Colonic mucosa (tissue), 4 donors: ENCODE results near the gene OR10P1. TPM values are rescaled to one million over a fixed set of nuclear protein-coding genes. Genes with fewer than 3 reads are reported as not detected.
A peak's percentile ranks its signal among the peaks of the same experiment; 100 is the strongest.

Experiments
- DNase-seq: peaks from one replicate; pipeline ENCODE4 v3.0.0-alpha.2; 2020
- H3K27ac ChIP-seq: fragments of 200-600 bp; one replicate; pipeline ENCODE4 v1.8.0; 2021
- H3K27me3 ChIP-seq: fragments of 200-600 bp; one replicate; pipeline ENCODE4 v1.8.0; 2021
- H3K36me3 ChIP-seq: fragments of 200-600 bp; one replicate; pipeline ENCODE4 v1.8.0; 2021
- H3K4me1 ChIP-seq: fragments of 200-600 bp; one replicate; pipeline ENCODE4 v1.8.0; 2021; ENCODE audit warnings: mild to moderate bottlenecking
- H3K4me3 ChIP-seq: fragments of 200-600 bp; one replicate; pipeline ENCODE4 v1.8.0; 2021
- H3K9ac ChIP-seq, 2 donors: one replicate each; pipeline ENCODE4 v1.7.0; 2013; ENCODE audit warnings: control low read depth in 2 of 2, low read depth in 2 of 2, low read length in 2 of 2
- H3K9me3 ChIP-seq: fragments of 200-600 bp; one replicate; pipeline ENCODE4 v1.8.0; 2021
- intact Hi-C: fragments of 100-400 bp; cut with DNase I; formaldehyde crosslinking; loops from one replicate; pipeline ENCODE4 v1.14.1; 2022
- total RNA-seq, 2 donors: library from RNA; stranded (reverse); fragmentation: NEBNext Ultra II Directional in 1 of 2; extraction: Animal tissue kit (Norgen Biotek cat#: 25700) in 1 of 2; gene quantifications; one replicate each; pipeline ENCODE4 v1.2.1, GENCODE V29; 2021
- TF ChIP-seq, protein P1 (sequence below): fragments of 200-600 bp; IDR thresholded peaks from one replicate; pipeline ENCODE4 v1.8.0; 2022; ENCODE audit warnings: antibody characterized with exemption, mild to moderate bottlenecking
- donor health status: healthy.
- donor health status: DM: no; HTN: no; CAD: no.
- donor health status: DM: no; HTN: no; CAD: no.

OR10P1 gene
- total RNA-seq, 2 donors from 2014 or later: not detected

DNA sequence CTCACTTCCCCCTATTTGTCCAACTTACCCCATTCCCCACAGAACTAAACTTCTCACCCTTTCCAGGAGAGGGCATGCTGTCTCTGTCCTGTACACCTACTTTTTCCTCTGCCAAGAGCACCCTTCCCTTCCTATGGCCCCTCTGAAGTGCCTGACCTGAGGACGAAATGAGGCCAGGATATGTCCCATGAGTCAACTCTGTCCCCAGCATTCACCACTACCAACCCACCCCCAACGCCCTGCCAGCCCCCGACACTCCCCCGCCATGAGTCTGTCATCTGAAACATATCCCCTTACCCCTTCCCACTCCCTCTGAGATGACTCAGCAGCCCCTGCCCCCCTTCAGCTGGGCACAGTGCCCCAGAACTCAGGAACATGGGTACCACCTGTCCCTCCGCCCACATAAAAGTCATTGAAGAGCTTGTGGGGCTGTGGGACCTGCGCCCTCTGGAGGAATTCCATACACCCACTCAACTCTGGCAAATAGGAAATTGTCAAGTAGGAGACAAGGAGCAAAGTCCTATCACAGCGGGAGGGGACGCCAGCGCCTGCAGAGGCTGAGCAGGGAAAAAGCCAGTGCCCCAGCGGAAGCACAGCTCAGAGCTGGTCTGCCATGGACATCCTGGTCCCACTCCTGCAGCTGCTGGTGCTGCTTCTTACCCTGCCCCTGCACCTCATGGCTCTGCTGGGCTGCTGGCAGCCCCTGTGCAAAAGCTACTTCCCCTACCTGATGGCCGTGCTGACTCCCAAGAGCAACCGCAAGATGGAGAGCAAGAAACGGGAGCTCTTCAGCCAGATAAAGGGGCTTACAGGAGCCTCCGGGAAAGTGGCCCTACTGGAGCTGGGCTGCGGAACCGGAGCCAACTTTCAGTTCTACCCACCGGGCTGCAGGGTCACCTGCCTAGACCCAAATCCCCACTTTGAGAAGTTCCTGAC lies 44.7 kb downstream of the OR10P1 start:
- H3K36me3 ChIP-seq: no peaks in the 10 kb centered on the region
- no peaks in the 10 kb centered on the region for H3K9me3 ChIP-seq
- peak overlapping the region; percentile 46 for H3K4me3 ChIP-seq
- no peaks in the 10 kb centered on the region for H3K27me3 ChIP-seq
- intact Hi-C loops: loop anchor here (5.0 kb wide), 1 partner anchor 41 kb away; the partner anchor contains the start of gene RDH5
- TF ChIP-seq, protein P1, sequence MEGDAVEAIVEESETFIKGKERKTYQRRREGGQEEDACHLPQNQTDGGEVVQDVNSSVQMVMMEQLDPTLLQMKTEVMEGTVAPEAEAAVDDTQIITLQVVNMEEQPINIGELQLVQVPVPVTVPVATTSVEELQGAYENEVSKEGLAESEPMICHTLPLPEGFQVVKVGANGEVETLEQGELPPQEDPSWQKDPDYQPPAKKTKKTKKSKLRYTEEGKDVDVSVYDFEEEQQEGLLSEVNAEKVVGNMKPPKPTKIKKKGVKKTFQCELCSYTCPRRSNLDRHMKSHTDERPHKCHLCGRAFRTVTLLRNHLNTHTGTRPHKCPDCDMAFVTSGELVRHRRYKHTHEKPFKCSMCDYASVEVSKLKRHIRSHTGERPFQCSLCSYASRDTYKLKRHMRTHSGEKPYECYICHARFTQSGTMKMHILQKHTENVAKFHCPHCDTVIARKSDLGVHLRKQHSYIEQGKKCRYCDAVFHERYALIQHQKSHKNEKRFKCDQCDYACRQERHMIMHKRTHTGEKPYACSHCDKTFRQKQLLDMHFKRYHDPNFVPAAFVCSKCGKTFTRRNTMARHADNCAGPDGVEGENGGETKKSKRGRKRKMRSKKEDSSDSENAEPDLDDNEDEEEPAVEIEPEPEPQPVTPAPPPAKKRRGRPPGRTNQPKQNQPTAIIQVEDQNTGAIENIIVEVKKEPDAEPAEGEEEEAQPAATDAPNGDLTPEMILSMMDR: peak; percentile 49
- H3K9ac ChIP-seq: peak overlapping the region in 1 of 2 donors; percentile 94
- peak; percentile 90 for DNase-seq
- no peak overlapping the region for H3K27ac ChIP-seq
- peaks cover 4% of the 10 kb centered on the region for H3K4me1 ChIP-seq

DNA sequence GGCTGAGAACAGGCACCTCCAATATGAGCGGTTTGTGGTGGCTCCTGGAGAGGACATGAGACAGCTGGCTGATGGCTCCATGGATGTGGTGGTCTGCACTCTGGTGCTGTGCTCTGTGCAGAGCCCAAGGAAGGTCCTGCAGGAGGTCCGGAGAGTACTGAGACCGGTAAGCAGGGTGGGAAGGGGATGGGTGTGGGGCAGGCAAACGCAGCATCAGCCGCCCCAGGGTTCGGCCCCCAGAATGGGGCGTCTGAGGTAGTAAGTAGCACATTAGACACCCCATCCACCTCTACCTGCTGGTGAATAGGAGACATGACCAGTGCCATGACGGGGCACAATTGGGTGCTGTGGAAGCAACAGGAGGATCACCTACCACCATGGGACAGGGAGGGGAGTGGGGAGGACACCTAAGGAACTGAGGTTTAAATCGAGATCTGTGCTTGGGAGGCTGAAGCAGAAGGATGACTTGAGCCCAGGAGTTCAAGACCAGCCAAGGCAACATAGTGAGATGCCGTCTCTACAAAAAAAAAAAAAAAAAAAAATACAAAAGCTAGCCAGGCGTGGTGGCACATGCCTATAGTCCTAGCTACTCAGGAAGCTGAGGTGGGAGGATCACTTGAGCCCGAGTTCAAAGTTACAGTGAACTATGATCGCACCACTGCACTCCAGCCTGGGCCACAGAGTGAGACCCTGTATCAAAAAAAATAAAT lies 45.5 kb downstream of the OR10P1 start:
- Histone ChIP-seq H3K9ac (peak overlapping the region in 1 of 2 donors; percentile 94), H3K36me3 (no peaks in the 10 kb centered on the region), H3K9me3 (no peaks in the 10 kb centered on the region), H3K27ac (no peak overlapping the region), H3K4me1 (peaks cover 4% of the 10 kb centered on the region), H3K27me3 (no peaks in the 10 kb centered on the region), H3K4me3 (peak overlapping the region; percentile 46)
- DNase-seq: no peak
- intact Hi-C loops: loop anchor here (5.0 kb wide), 1 partner anchor 40 kb away; the partner anchor contains the start of gene RDH5
- TF ChIP-seq, protein P1: no peak

DNA sequence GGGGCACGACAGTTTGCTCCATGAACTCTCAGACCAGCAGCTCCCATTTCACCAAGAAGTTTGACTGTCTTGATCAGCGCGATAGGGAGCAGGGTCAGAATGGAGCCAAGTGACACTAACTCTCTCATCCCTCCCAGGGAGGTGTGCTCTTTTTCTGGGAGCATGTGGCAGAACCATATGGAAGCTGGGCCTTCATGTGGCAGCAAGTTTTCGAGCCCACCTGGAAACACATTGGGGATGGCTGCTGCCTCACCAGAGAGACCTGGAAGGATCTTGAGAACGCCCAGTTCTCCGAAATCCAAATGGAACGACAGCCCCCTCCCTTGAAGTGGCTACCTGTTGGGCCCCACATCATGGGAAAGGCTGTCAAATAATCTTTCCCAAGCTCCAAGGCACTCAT lies 47.0 kb downstream of the OR10P1 start:
- no peaks in the 10 kb centered on the region for H3K9me3 ChIP-seq

DNA sequence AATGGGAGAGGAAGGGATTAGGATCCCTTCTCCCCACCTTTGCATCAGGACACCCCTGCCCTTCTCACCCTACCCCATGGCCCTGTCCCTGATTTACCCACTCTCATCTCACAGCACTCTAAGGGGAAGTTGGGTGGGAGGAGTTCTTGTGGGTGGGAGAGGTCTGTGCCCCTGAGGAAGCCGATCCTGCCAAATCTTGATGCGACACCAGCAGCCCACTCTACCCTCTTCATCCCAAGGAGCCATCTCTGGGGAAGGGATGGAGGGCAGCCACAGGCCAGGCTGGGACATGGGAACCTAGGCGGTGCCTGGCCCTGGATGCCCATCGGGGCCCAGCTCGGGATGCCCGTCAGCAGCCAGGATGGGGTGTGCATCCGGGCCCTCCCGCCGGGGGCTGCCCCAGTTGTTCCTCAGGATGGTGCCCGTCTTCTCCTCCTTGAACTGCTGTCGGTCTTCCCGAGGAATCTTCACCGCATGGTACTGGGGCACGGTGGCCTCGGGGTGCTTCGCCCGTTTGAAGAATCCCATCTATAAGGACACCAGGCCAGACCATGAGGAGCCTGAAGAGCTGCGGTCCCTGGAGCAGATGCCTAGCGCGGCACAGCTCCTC lies 48.2 kb downstream of the OR10P1 start:
- Histone ChIP-seq H3K9ac (no peak overlapping the region), H3K9me3 (no peaks in the 10 kb centered on the region), H3K4me1 (peaks cover 4% of the 10 kb centered on the region), H3K27ac (no peak overlapping the region), H3K4me3 (no peak overlapping the region), H3K36me3 (no peaks in the 10 kb centered on the region), H3K27me3 (no peaks in the 10 kb centered on the region)
- intact Hi-C loops: loop anchor here (5.0 kb wide), 1 partner anchor 37 kb away; the partner anchor contains the start of gene RDH5
- TF ChIP-seq, protein P1: no peak
- no peak for DNase-seq

More for the DNA sequence above, 47.0 kb downstream of the OR10P1 start:
- no peaks in the 10 kb centered on the region for H3K27me3 ChIP-seq
- H3K4me3 ChIP-seq: no peak overlapping the region
- H3K27ac ChIP-seq: no peak overlapping the region
- intact Hi-C loops: loop anchor here (5.0 kb wide), 1 partner anchor 39 kb away; the partner anchor contains the start of gene RDH5
- no peak overlapping the region for H3K9ac ChIP-seq
- TF ChIP-seq, protein P1: no peak
- H3K36me3 ChIP-seq: no peaks in the 10 kb centered on the region
- no peak for DNase-seq
- peaks cover 4% of the 10 kb centered on the region for H3K4me1 ChIP-seq

DNA sequence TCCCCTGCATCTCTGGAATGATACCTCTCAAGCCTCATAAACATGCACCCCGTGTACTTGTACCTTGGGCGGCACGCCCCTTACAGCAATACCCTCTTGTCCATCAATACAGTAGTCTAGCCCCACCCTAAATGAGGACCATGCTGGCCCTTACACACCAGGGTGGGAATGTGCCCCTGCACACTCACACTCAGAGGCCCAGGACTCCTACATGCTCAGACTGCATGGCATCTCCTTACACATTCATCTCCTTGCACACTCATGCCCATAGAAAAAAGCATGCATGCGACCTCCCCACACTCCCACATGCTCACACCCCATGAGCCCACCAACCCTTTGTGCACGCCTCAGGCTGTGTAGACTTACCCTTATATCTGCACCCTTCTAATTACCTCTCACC lies 49.0 kb downstream of the OR10P1 start:
- intact Hi-C loops: no loop called here
- Histone ChIP-seq H3K36me3 (no peaks in the 10 kb centered on the region), H3K27me3 (no peaks in the 10 kb centered on the region), H3K9me3 (no peaks in the 10 kb centered on the region), H3K4me3 (no peak overlapping the region), H3K27ac (no peak overlapping the region), H3K4me1 (peaks cover 4% of the 10 kb centered on the region), H3K9ac (no peak overlapping the region)
- no peak for DNase-seq
- TF ChIP-seq, protein P1: no peak
